IMR-90 (cell line): ENCODE results near the gene CASP2. TPM values are rescaled to one million over a fixed set of nuclear protein-coding genes. Genes with fewer than 3 reads are reported as not detected.
"Not testable (repeated sequence)": the region's sequence is repeated elsewhere in the genome, so short reads cannot be mapped to it uniquely, and the experiment has no call there.

Experiments used
- ATAC-seq: fragments of 200-7000 bp; cut with Tn5 transposase; 2 replicates; pipeline ENCODE4 v1.9.1; 2020; ENCODE audit warnings: low read depth, mild to moderate bottlenecking, moderate library complexity
- BruUV-seq: library from RNA; stranded (reverse); fragments of 400-500 nt; replicated peaks from 2 replicates; lab custom pipeline; 2021; lab: Mats Ljungman, UMichigan
- CTCF ChIA-PET: fragments of 300-600 bp; formaldehyde crosslinking; extraction: SDS; loops from one replicate; lab custom pipeline; 2021; ENCODE audit warnings: antibody characterized with exemption; lab: Yijun Ruan, JAX
- POLR2A ChIA-PET: fragments of 300-600 bp; sonication (Branson Sonifier 250); formaldehyde crosslinking; loops from one replicate; lab custom pipeline; 2022; ENCODE audit warnings: antibody characterized with exemption; ENCODE audit not compliant: unreplicated experiment; lab: Charles Lee
- DNase-seq: peaks from one replicate; pipeline ENCODE4 v3.0.0; 2013
- H2AFZ ChIP-seq: replicated peaks from 2 replicates; pipeline ENCODE3; 2013; ENCODE audit warnings: low read length, mild to moderate bottlenecking; ENCODE audit not compliant: poor library complexity
- H2AK5ac ChIP-seq: 2 replicates; pipeline ENCODE4 v1.6.1; 2013; ENCODE audit warnings: low read depth, low read length, inconsistent platforms
- H2AK9ac ChIP-seq: replicated peaks from 2 replicates; pipeline ENCODE3; 2013; ENCODE audit warnings: mild to moderate bottlenecking, low read depth, low read length, moderate library complexity; ENCODE audit not compliant: poor library complexity
- H2BK120ac ChIP-seq: 2 replicates; pipeline ENCODE4 v1.6.1; 2013; ENCODE audit warnings: low read depth, low read length, inconsistent platforms
- H2BK15ac ChIP-seq: 3 replicates; pipeline ENCODE4 v1.6.1; 2013; ENCODE audit warnings: low read depth, low read length, inconsistent platforms
- H2BK20ac ChIP-seq: 2 replicates; pipeline ENCODE4 v1.6.1; 2013; ENCODE audit warnings: low read depth, mild to moderate bottlenecking, inconsistent platforms, low read length, moderate library complexity
- H2BK5ac ChIP-seq: 2 replicates; pipeline ENCODE4 v1.6.1; 2013; ENCODE audit warnings: mild to moderate bottlenecking, low read depth, low read length, inconsistent platforms; ENCODE audit not compliant: poor library complexity, severe bottlenecking
- H3K14ac ChIP-seq: replicated peaks from 2 replicates; pipeline ENCODE4 v1.6.1; 2013; ENCODE audit warnings: low read depth, low read length, inconsistent platforms
- H3K18ac ChIP-seq: 2 replicates; pipeline ENCODE4 v1.6.1; 2013; ENCODE audit warnings: low read depth, low read length, control low read depth
- H3K23ac ChIP-seq: 2 replicates; pipeline ENCODE4 v1.6.1; 2013; ENCODE audit warnings: low read depth, low read length, inconsistent platforms
- H3K27ac ChIP-seq: 2 replicates; pipeline ENCODE4 v1.5.1; 2013; ENCODE audit warnings: mild to moderate bottlenecking, control low read depth, low read length; ENCODE audit not compliant: insufficient read depth
- H3K27me3 ChIP-seq: 2 replicates; pipeline ENCODE4 v1.6.1; 2013; ENCODE audit warnings: low read length; ENCODE audit not compliant: control insufficient read depth, insufficient read depth
- H3K36me3 ChIP-seq: 2 replicates; pipeline ENCODE4 v1.6.1; 2013; ENCODE audit warnings: low read length, mixed read lengths; ENCODE audit not compliant: control insufficient read depth, insufficient read depth
- H3K4ac ChIP-seq: 2 replicates; pipeline ENCODE4 v1.6.1; 2013; ENCODE audit warnings: low read depth, low read length, inconsistent platforms
- H3K4me1 ChIP-seq: 2 replicates; pipeline ENCODE4 v1.6.1; 2013; ENCODE audit warnings: low read length, mixed read lengths; ENCODE audit not compliant: control insufficient read depth, insufficient read depth
- H3K4me2 ChIP-seq: 2 replicates; pipeline ENCODE4 v1.6.1; 2013; ENCODE audit warnings: low read depth, mild to moderate bottlenecking, control low read depth, low read length, moderate library complexity
- H3K4me3 ChIP-seq: 2 replicates; pipeline ENCODE4 v1.5.1; 2013; ENCODE audit warnings: low read depth, mild to moderate bottlenecking, control low read depth, low read length, moderate library complexity; ENCODE audit not compliant: insufficient read depth
- H3K56ac ChIP-seq: 2 replicates; pipeline ENCODE4 v1.6.1; 2013; ENCODE audit warnings: low read length, inconsistent platforms; ENCODE audit not compliant: insufficient read depth; ENCODE audit errors: extremely low read depth
- H3K79me1 ChIP-seq, 2 experiments: 2 replicates each; pipeline ENCODE4 v1.6.1; 2013; ENCODE audit warnings: low read length in 2 of 2, inconsistent platforms in 1 of 2, low read depth in 1 of 2
- H3K9ac ChIP-seq: 2 replicates; pipeline ENCODE4 v1.6.1; 2013; ENCODE audit warnings: low read depth, low read length, control low read depth
- H3K9me1 ChIP-seq: 2 replicates; pipeline ENCODE4 v1.6.1; 2013; ENCODE audit warnings: low read length, inconsistent platforms; ENCODE audit not compliant: insufficient read depth
- H3K9me3 ChIP-seq: 2 replicates; pipeline ENCODE4 v1.6.1; 2013; ENCODE audit warnings: low read length; ENCODE audit not compliant: control insufficient read depth, insufficient read depth
- H4K20me1 ChIP-seq: 2 replicates; pipeline ENCODE4 v1.6.1; 2013; ENCODE audit warnings: low read length, inconsistent platforms; ENCODE audit not compliant: insufficient read depth
- H4K5ac ChIP-seq: 2 replicates; pipeline ENCODE4 v1.6.1; 2013; ENCODE audit warnings: mild to moderate bottlenecking, low read depth, low read length, control low read depth
- H4K8ac ChIP-seq, 2 experiments: 2 replicates each; pipeline ENCODE4 v1.6.1; 2013; ENCODE audit warnings: low read depth in 2 of 2, low read length in 2 of 2, control low read depth in 1 of 2, inconsistent platforms in 1 of 2
- H4K91ac ChIP-seq: 2 replicates; pipeline ENCODE4 v1.6.1; 2013; ENCODE audit warnings: low read depth, low read length, inconsistent platforms; ENCODE audit not compliant: insufficient read depth
- WGBS, 2 experiments: methylation state at CpG; one replicate each; pipeline versions ENCODE4 v1.1.5 to v1.1.7; 2013; ENCODE audit warnings: missing lambda C conversion rate in 2 of 2; ENCODE audit not compliant: insufficient read length in 1 of 2; ENCODE audit errors: extremely low coverage in 2 of 2; 5-methylcytosine and 5-hydroxymethylcytosine counted together
- dilution Hi-C: fragments of 300-500 bp; cut with HindIII; formaldehyde crosslinking; loops from one replicate; pipeline ENCODE4 v1.14.3; 2018; ENCODE audit warnings: low sequenced_read_pairs; ENCODE audit not compliant: unreplicated experiment
- in situ Hi-C: fragments of 300-500 bp; cut with MboI; formaldehyde crosslinking; loops from 3 replicates; pipeline ENCODE4 v1.14.3; 2019; ENCODE audit warnings: low sequenced_read_pairs, inconsistent platforms, mixed read lengths
- intact Hi-C: fragments of 100-400 bp; cut with micrococcal nuclease; formaldehyde crosslinking; loops from 2 replicates; pipeline ENCODE4 v1.10.0; 2022
- polyA plus RNA-seq, 3 experiments: library from polyadenylated mRNA; depleted of rRNA; stranded (reverse); fragments of >200 nt; gene quantifications; 2 replicates each; pipeline ENCODE4 v1.2.3, GENCODE V29; 2012; ENCODE audit warnings: low replicate concordance in 1 of 3
- total RNA-seq: library from RNA; depleted of rRNA; stranded (reverse); fragments of >200 nt; gene quantifications from 2 replicates; pipeline ENCODE4 v1.2.3, GENCODE V29; 2012

CASP2 gene
- total and polyA plus RNA-seq, 2 of the 4 experiments (the other 2 are of a cell fraction) = 15.4 to 25.6 TPM

DNA sequence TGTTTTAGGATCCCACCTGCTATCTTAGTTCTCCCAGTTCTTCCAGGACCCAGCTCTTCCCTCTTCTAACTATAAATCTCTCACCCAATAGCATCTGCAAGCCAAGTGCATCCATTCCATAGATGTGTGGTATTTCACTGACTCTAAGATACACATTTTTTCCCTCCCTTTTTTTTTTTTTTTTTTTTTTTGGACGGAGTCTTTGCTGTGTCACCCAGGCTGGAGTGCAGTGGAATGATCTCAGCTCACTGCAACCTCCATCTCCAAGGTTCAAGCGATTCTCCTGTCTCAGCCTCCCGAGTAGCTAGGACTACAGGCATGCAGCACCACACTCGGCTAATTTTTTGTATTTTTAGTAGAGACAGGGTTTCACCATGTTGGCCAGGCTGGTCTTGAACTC lies 1.7 kb downstream of the CASP2 start:
- Histone ChIP-seq H3K36me3 (peaks cover 19% of the 10 kb centered on the region), H3K14ac (peak overlapping the region; percentile 48; the same call in 1 of the 2 replicates), H3K23ac (0 out of 2 replicates have a peak overlapping the region, but pooled peaks have one; percentile 11), H3K4me2 (peak overlapping the region; percentile 82; the same call in 1 of the 2 replicates), H3K4ac (0 out of 2 replicates have a peak overlapping the region, but pooled peaks have one; percentile 22), H3K79me1 (peaks cover 13 to 41% of the 10 kb centered on the region in 2 experiments; a peak in 3 of 4 replicates)
- H2BK20ac ChIP-seq, DNase-seq, H3K18ac ChIP-seq, CTCF ChIA-PET, H2BK120ac ChIP-seq, H2AFZ ChIP-seq, intact Hi-C loops, H3K27ac ChIP-seq, H2BK15ac ChIP-seq, H3K4me3 ChIP-seq, dilution Hi-C loops, BruUV-seq, H4K91ac ChIP-seq, H3K9me1 ChIP-seq, H2BK5ac ChIP-seq, in situ Hi-C loops, H3K9me3 ChIP-seq, H3K27me3 ChIP-seq, POLR2A ChIA-PET, H3K9ac ChIP-seq, ATAC-seq, H3K56ac ChIP-seq, H4K20me1 ChIP-seq, H2AK5ac ChIP-seq, H4K5ac ChIP-seq, H4K8ac ChIP-seq, H3K4me1 ChIP-seq, H2AK9ac ChIP-seq: not testable (repeated sequence)
- WGBS, 2 experiments = no CpG with 5 or more reads among the region's 4 CpGs
